ENCODE results near the gene WSB1.

- TF ChIP-seq, protein P1, sequence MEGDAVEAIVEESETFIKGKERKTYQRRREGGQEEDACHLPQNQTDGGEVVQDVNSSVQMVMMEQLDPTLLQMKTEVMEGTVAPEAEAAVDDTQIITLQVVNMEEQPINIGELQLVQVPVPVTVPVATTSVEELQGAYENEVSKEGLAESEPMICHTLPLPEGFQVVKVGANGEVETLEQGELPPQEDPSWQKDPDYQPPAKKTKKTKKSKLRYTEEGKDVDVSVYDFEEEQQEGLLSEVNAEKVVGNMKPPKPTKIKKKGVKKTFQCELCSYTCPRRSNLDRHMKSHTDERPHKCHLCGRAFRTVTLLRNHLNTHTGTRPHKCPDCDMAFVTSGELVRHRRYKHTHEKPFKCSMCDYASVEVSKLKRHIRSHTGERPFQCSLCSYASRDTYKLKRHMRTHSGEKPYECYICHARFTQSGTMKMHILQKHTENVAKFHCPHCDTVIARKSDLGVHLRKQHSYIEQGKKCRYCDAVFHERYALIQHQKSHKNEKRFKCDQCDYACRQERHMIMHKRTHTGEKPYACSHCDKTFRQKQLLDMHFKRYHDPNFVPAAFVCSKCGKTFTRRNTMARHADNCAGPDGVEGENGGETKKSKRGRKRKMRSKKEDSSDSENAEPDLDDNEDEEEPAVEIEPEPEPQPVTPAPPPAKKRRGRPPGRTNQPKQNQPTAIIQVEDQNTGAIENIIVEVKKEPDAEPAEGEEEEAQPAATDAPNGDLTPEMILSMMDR (IDR thresholded peaks at IDR 0.05; ENCODE audit: poor library complexity), result no peak
- TF ChIP-seq EZH2 (IDR thresholded peaks at IDR 0.05; ENCODE audit: borderline replicate concordance) (no peak), EZH2phosphoT487 (IDR thresholded peaks at IDR 0.05; ENCODE audit: low read depth, severe bottlenecking, unreplicated experiment) (no peak)
Observed at GRCh38 chr17:27247958-27248342, 46.0 kb upstream of the WSB1 start.
